CD4-positive, alpha-beta T cell (primary cell): ENCODE data around the gene FARSA. TPM values are rescaled to one million over a fixed set of nuclear protein-coding genes. Genes with fewer than 3 reads are reported as not detected.

Source experiments
- ATAC-seq: fragments of 200-7000 bp; cut with Tn5 transposase; one replicate; pipeline ENCODE4 v1.10.0; 2022; ENCODE audit warnings: mild to moderate bottlenecking; ENCODE audit not compliant: poor library complexity
- CTCF ChIA-PET: fragments of 350-600 bp; sonication (Branson Sonifier 250); formaldehyde crosslinking; loops from one replicate; lab custom pipeline; 2021; ENCODE audit warnings: antibody characterized with exemption, inconsistent platforms; lab: Charles Lee
- POLR2A ChIA-PET: fragments of 350-600 bp; sonication (Branson Sonifier 250); formaldehyde crosslinking; loops from one replicate; lab custom pipeline; 2021; ENCODE audit warnings: antibody characterized with exemption, inconsistent platforms; lab: Charles Lee
- DNase-seq, 14 experiments: peaks; one replicate each; pipeline ENCODE4 v3.0.0-alpha.2; 2013 to 2020; ENCODE audit warnings: mixed read lengths in 2 of 14
- H3K27ac ChIP-seq, 2 donors: one replicate each; pipeline versions ENCODE4 v1.5.1 to v1.7.0; 2013; ENCODE audit warnings: low read length in 2 of 2, low read depth in 1 of 2, mild to moderate bottlenecking in 1 of 2
- H3K27me3 ChIP-seq, 2 experiments: 1 replicate in 1 of 2; 2 replicates in 1 of 2; pipeline versions ENCODE4 v1.6.1 to v1.7.0; 2013; ENCODE audit warnings: low read length in 2 of 2, control low read depth in 1 of 2, mild to moderate bottlenecking in 1 of 2, moderate library complexity in 1 of 2; ENCODE audit not compliant: insufficient read depth in 2 of 2, control insufficient read depth in 1 of 2
- H3K36me3 ChIP-seq: one replicate; pipeline ENCODE4 v1.6.1; 2013; ENCODE audit warnings: low read length, control low read depth; ENCODE audit not compliant: insufficient read depth
- H3K4me1 ChIP-seq: one replicate; pipeline ENCODE4 v1.6.1; 2013; ENCODE audit warnings: low read length, control low read depth; ENCODE audit not compliant: insufficient read depth
- H3K4me3 ChIP-seq: one replicate; pipeline ENCODE4 v1.5.1; 2013; ENCODE audit warnings: mild to moderate bottlenecking, low read length, moderate library complexity
- H3K9me3 ChIP-seq, 2 experiments: 1 replicate in 1 of 2; 2 replicates in 1 of 2; pipeline versions ENCODE4 v1.6.1 to v1.7.0; 2013; ENCODE audit warnings: low read length in 2 of 2, mild to moderate bottlenecking in 2 of 2, control low read depth in 1 of 2, moderate library complexity in 1 of 2; ENCODE audit not compliant: control insufficient read depth in 1 of 2, insufficient read depth in 1 of 2
- H3K27ac Mint-ChIP-seq: one replicate; pipeline ENCODE4 v1.8.0; 2020; ENCODE audit warnings: mixed read lengths
- H3K27me3 Mint-ChIP-seq: one replicate; pipeline ENCODE4 v1.8.0; 2021; ENCODE audit warnings: mixed read lengths
- H3K36me3 Mint-ChIP-seq: one replicate; pipeline ENCODE4 v1.8.0; 2021; ENCODE audit warnings: low read depth, mixed read lengths
- H3K4me1 Mint-ChIP-seq: one replicate; pipeline ENCODE4 v1.8.0; 2021; ENCODE audit warnings: low read depth, mixed read lengths
- H3K4me3 Mint-ChIP-seq: one replicate; pipeline ENCODE4 v1.8.0; 2020; ENCODE audit warnings: mild to moderate bottlenecking, mixed read lengths
- H3K9me3 Mint-ChIP-seq: one replicate; pipeline ENCODE4 v1.8.0; 2020; ENCODE audit warnings: mixed read lengths
- CTCF ChIP-seq: fragments of 200-600 bp; IDR thresholded peaks from one replicate; pipeline ENCODE4 v1.8.0; 2022; ENCODE audit warnings: antibody characterized with exemption, mild to moderate bottlenecking
- intact Hi-C, 2 experiments: fragments of 100-400 bp; cut with DNase I in 1 of 2; cut with micrococcal nuclease in 1 of 2; formaldehyde crosslinking; loops; one replicate each; pipeline versions ENCODE4 v1.15.1 to v1.9.0; 2023 to 2025; cut with DNase I, micrococcal nuclease
- total RNA-seq, 174 experiments: library from RNA in 2 of 174; stranded (reverse) in 2 of 174; gene quantifications; one replicate each; pipeline ENCODE4 v1.2.3 and lab custom pipeline; 2021 to 2026

The FARSA gene
- total RNA-seq, 2 experiments from 2014 or later: 17.2 TPM

- no peaks in the 10 kb centered on the region for H3K9me3 Mint-ChIP-seq
- ATAC-seq (no peak), DNase-seq (no peak)
- peaks cover 56% of the 10 kb centered on the region for H3K36me3 Mint-ChIP-seq
- no peaks in the 10 kb centered on the region for H3K27me3 Mint-ChIP-seq
- peak overlapping the region; percentile 67 for H3K4me3 Mint-ChIP-seq
- Histone ChIP-seq H3K27ac (no peak overlapping the region), H3K4me3 (no peak overlapping the region), H3K36me3 (peaks cover 25% of the 10 kb centered on the region), H3K27me3 (no peaks in the 10 kb centered on the region), H3K9me3 (peaks cover 0 to 7% of the 10 kb centered on the region in 2 experiments), H3K4me1 (peaks cover 72% of the 10 kb centered on the region)
- peak overlapping the region; percentile 23 for H3K27ac Mint-ChIP-seq
- TF ChIP-seq CTCF: no peak
- ChIA-PET POLR2A (interaction anchor here (2.6 to 3.3 kb wide), 2 partner anchors 22 to 46 kb away, joined by 23 to 24 read pairs; partner anchors contain the start of gene GCDH), CTCF (interaction anchor here (3.3 kb wide), 1 partner anchor 28 kb away, joined by 25 read pairs; no protein-coding TSS in a partner anchor)
- intact Hi-C loops: loop anchor here (10.0 kb wide), 3 partner anchors 132 to 202 kb away; partner anchors contain the start of genes GET3 (in 1 of the 2), PRDX2 (in 1 of the 2), RNASEH2A (in 1 of the 2) and THSD8 (in 1 of the 2)
- H3K4me1 Mint-ChIP-seq: peaks cover 66% of the 10 kb centered on the region
Observed at GRCh38 chr19:12936582-12936981, 3.1 kb upstream of the FARSA start.

DNA sequence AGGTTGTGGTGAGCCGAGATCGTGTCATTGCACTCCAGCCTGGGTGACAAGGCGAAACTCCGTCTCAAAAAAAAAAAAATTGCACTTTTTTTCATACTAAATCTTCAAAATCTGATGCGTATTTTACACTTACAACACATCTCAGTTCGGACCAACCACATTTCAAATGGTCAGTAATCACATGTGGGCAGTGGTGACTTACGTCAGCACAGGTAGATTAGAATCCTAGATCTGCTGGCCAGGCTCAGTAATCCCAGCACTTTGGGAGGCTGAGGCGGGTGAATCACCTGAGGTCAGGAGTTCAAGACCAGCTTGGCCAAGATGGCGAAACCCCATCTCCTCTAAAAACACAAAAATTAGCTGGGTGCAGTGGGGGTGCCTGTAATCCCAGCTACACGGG lies 1.6 kb upstream of the FARSA start:
- Mint-ChIP-seq H3K36me3 (peaks cover 54% of the 10 kb centered on the region), H3K4me1 (peaks cover 56% of the 10 kb centered on the region), H3K4me3 (no peak overlapping the region), H3K9me3 (no peaks in the 10 kb centered on the region), H3K27me3 (no peaks in the 10 kb centered on the region), H3K27ac (no peak overlapping the region)
- Histone ChIP-seq H3K27me3 (no peaks in the 10 kb centered on the region), H3K4me3 (no peak overlapping the region), H3K36me3 (peaks cover 22% of the 10 kb centered on the region), H3K9me3 (peaks cover 0 to under 1% of the 10 kb centered on the region in 2 experiments), H3K4me1 (peaks cover 59% of the 10 kb centered on the region), H3K27ac (no peak overlapping the region)
- no peak for TF ChIP-seq CTCF
- ChIA-PET POLR2A (interaction anchor here (3.2 kb wide), 1 partner anchor 50 kb away, joined by 9 read pairs; no protein-coding TSS in a partner anchor), CTCF (interaction anchor here (0.6 kb wide), 1 partner anchor 175 kb away, joined by 3 read pairs; no protein-coding TSS in a partner anchor)
- intact Hi-C loops: loop anchor here (10.0 kb wide), 3 partner anchors 130 to 200 kb away; partner anchors contain the start of genes GET3 (in 1 of the 2), PRDX2 (in 1 of the 2), RNASEH2A (in 1 of the 2) and THSD8 (in 1 of the 2)
- DNase-seq: no peak
- ATAC-seq: no peak

DNA sequence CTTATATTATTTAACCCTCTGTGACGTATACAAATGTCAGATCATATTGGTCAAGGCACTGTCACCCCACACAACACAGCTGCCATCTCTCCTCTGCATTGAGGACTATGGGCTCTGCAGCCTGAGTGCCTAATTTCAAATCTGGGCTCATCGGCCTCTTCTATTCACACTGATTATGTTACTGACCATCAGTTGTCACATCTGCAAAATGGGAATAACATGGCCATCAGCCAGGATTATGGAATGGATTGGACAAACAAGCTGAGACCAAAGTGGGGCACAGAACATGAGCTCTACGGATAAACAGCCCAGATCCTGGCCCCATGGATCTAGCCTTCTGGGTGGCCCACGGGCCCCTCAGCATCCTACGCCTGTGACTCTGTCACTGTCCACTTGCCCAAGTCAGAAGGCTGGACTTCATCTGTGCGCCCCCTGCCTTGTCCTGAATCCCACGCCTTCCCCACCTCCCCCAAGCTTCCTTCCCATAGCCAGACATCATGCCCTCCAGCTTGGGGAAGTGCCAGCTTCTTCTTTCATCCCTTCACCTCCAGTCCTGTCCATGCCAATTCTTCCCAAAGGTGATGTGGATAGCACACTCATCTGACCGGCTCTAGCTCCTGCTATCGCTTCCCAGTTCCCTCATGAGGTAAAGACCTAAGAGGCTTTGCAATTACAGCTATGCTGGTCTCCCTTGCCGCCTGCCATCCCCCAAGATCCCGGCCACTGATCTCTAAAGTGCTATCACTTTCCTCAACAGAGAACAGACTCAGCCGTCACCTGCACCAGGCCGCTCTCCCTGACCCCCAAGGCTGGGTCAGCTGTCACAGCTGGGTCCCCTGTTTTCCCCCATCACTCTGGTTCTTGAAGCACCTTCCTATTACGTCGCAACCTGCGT lies 872 bp downstream of the FARSA start:
- no peak overlapping the region for H3K27ac ChIP-seq
- ChIA-PET CTCF (interaction anchor here (2.1 kb wide), 2 partner anchors 33 to 48 kb away, joined by 8 read pairs; no protein-coding TSS in a partner anchor), POLR2A (interaction anchor here (1.3 to 3.2 kb wide), 8 partner anchors 13 to 167 kb away, joined by 4 to 26 read pairs (median 7); partner anchors contain the start of genes GCDH and SYCE2)
- peaks cover 33% of the 10 kb centered on the region for H3K36me3 ChIP-seq
- H3K4me1 ChIP-seq: peaks cover 41% of the 10 kb centered on the region
- ATAC-seq (no peak), DNase-seq (no peak)
- H3K27me3 ChIP-seq: no peaks in the 10 kb centered on the region
- Mint-ChIP-seq H3K27me3 (no peaks in the 10 kb centered on the region), H3K4me3 (peak overlapping the region; percentile 98), H3K36me3 (peaks cover 51% of the 10 kb centered on the region), H3K9me3 (no peaks in the 10 kb centered on the region), H3K4me1 (peaks cover 35% of the 10 kb centered on the region), H3K27ac (peak overlapping the region; percentile 79)
- H3K4me3 ChIP-seq: peak overlapping the region; percentile 82
- intact Hi-C loops: loop anchor here (1.0 to 10.0 kb wide), 5 partner anchors 13 to 198 kb away; partner anchors contain the start of genes GCDH (in 1 of the 2), GET3 (in 1 of the 2), PRDX2 (in 1 of the 2) and RNASEH2A (in 1 of the 2)
- TF ChIP-seq CTCF: no peak
- H3K9me3 ChIP-seq: no peaks in the 10 kb centered on the region
